Measurements from ENCODE around the gene VWCE.
"Not testable (repeated sequence)": the region's sequence is repeated elsewhere in the genome, so short reads cannot be mapped to it uniquely, and the experiment has no call there.

VWCE gene

DNA sequence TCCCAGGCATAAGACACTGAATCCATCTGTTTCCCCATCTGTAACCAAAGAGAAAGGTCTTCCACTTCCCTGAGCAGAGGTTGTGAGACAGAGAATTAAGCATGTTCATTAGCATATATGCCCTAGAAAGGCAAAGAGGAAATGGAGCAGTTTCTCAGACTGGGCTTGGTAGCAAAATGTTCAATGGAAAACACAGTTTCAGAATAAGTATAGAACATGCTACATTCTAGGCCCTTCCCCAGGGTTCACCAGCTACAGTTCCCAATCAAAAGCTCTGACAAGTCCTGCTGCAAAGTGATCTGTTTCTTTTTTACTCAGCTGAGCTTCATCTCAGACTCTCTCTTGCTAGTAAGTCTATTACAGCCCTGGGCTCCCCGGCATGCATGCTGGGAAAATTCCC is 42.8 kb downstream of the VWCE start:
- DNase-seq (ENCODE audit: low read depth in 2 of 2) = not testable (repeated sequence)

DNA sequence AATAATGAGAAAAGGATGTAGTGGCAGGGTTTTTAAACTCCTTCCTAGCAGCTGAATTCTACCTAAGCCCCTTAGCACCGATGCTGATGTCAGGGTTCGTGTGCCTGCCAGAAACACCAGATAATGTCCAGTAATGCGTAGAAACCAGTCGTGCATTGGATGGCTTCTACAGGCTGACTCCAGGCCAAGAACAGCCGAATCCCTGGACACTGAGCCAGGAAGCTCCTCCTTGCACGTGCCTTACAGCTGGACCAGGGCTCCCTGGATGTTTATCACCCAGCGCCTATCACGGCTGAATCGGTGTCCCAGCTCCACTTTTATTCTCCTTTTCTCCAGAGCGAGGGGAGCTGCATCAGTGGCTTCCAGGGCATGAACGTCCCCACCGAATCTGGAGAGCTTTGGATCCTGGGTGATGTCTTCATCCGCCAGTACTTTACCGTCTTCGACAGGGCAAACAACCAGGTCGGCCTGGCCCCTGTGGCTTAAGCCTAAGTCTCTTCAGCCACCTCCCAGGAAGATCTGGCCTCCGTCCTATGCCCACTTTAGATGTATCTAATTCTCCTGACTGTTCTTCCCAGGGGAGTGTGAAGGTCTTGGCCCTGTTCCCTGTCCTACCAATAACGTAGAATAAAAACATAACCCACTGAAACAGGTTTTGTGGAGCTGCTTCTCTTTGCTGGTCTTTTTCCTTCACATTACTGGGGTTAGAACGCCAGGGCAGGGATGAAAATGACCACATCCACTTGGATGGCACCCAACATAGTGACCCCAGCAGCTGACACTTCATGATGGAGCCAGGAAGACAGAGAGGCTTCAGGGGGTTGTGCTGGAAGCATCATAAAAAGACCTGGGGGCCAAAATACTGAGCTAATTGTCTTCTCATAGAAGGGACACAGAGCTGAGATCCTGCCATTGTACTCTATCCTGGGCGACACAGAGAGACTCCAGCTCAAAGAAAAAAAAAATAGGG is 44.0 kb downstream of the VWCE start:
- DNase-seq (ENCODE audit: low read depth in 2 of 2) = not testable (repeated sequence)

DNA sequence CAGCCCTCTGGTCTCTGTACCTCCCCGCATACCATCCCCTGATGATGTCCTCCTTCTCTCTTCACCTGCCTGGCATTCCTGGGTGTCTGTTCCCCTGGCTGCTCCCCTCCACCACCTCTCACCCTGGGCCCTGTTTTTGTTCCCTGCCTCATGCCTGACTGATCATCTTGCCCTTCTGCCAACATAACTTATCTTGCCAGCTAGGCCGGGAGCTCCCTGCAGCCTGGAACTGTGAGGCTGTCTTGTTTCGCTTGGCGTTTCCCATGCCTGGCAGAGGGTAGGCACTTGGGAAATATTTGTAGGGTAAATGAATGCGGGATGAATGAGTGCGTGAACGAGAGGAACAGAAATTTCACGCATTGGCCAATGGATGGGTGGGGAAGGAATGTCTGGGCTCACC is 45.9 kb downstream of the VWCE start:
- not testable (repeated sequence) for DNase-seq (ENCODE audit: low read depth in 2 of 2)

DNA sequence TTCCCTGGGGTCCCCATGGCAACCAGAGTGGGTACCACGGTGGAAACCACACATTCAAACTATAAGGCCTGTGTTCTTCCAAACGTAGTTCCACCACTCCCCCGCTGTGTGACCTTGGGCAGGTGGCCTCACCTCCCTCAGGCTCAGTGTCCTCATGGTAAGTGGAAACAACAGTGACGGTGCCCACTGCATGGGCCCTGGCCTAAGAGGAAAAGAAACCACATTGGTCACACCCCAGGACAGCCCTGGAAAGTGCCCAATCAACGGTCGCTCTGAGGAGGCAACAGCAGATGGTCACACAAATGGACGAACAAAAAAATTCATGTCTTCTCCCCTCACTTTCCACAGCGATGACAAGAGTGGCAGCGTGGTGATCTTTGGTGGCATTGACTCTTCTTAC is 47.0 kb downstream of the VWCE start:
- DNase-seq (ENCODE audit: low read depth in 2 of 2) = not testable (repeated sequence)

DNA sequence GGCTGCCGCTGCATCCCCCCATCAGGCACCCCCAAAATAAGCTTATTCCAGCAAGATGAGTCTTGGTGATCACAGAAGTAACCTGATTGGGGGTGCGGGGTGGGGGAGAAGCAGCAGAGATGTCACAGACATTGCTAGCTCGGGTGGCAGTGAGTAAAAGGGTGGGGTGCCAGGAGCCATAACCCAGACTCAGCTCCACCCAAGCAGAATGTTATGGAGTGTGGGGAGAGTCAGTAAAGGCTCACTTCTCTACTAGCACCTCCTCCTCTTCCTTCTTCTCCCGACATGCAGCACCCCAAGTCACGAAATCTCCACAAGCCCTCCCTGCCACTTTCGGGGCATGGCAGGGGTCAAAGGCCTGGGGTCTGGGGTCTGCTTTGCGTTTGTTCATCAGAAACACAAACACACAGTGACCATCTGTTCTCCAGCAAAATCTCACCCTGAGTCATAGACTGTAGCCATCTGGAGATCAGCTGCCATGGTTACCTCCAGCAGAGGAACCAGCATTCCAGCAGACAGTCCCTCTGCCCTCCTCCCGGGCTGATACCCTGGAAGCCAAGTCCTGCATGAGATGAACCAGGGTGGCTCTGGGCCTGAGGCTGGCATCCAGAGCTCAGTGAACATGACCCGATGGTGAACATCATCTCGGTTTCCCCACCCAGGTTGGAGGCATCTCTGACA is 49.7 kb downstream of the VWCE start:
- not testable (repeated sequence) for DNase-seq (ENCODE audit: low read depth in 2 of 2)

DNA sequence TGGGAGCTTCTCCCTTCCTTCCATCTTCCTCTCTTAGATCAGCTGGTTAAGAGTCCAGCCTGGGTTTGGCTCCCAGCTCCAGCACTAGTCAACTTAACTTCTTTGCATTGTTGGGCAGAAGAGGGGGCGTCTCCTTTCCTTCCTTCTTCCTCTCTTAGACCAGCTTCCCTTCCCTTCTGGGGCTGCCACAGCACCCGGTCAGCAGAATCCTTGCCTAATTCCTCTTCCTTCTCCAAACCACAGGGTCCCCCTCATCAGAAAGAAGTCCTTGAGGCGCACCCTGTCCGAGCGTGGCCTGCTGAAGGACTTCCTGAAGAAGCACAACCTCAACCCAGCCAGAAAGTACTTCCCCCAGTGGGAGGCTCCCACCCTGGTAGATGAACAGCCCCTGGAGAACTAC is 53.6 kb downstream of the VWCE start:
- not testable (repeated sequence) for DNase-seq (ENCODE audit: low read depth in 2 of 2)

DNA sequence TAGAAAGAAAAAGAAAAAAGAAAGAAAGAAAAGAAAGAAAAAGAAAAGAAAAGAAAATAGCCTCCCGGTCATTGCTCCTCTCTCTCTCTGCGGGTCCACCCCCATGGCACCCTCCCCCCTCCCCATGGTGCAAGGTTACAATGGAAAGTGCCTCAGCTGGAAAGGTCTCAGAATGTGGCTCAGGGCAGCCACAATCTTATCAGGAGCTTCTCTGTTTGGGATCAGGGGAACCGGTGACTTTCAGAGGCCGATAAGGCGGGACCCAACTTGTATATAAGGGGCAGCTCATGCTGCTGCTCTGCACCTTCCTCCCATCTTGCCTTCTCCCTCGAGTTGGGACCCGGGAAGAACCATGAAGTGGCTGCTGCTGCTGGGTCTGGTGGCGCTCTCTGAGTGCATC is 54.2 kb downstream of the VWCE start, which contains the start of gene PGA5:
PGA5 (plus strand) TSS at position 301 of the 400 bp plus-strand sequence; CDS start at position 353, 52 bp downstream.
- not testable (repeated sequence) for DNase-seq (ENCODE audit: low read depth in 2 of 2)

DNA sequence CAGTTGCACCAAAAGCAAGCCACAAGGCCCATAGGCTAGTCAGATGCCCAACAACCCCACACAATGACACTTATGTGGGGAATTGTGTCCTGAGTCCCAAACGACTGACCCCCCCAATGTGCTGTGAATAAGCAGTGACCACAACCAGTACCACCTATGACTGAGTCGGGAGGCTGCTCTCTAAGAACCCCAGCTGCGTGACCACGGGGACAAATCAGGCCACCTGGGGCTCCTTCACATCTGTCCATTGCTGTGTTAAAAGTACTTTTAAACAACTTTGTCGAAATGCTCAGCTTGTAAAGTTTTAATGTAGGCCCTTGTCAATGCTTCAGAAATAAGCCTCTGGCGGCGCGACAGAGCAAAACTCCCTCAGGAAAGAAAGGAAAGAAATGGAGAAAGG is 54.8 kb downstream of the VWCE start:
- not testable (repeated sequence) for DNase-seq (ENCODE audit: low read depth in 2 of 2)

DNA sequence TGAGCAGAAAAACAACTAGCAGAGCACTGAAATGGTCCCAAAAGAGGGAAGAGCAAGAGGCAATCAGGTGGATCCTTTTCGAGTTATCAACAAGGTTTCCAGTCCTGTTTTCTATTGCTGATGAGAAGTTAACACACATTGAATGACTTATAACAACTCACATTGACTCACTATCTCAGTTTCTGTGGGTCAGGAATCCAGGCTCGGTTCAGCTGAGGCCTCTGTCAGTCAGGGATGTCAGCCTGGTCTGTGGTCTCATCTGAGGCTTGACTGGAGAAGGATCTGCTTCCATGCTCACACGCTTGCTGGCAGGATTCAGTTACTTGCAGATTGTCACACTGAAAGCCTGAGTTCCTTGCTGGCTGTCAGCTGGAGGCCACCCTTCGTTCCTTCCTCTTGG is 58.0 kb downstream of the VWCE start:
- DNase-seq (ENCODE audit: low read depth in 2 of 2) = not testable (repeated sequence)

DNA sequence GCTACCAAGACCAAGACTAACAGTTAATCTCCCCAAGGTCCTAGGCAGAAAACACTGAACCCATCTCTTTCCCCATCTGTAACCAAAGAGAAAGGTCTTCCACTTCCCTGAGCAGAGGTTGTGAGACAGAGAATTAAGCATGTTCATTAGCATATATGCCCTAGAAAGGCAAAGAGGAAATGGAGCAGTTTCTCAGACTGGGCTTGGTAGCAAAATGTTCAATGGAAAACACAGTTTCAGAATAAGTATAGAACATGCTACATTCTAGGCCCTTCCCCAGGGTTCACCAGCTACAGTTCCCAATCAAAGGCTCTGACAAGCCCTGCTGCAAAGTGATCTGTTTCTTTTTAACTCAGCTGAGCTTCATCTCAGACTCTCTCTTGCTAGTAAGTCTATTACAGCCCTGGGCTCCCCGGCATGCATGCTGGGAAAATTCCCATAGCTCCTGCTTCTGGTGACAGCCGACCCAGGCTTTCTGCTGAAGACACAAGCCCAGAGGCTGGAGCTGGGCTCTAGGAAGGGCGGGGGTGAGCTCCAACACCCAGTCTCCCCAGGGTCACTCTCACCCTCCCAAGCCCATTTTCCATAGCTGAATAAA is 62.5 kb downstream of the VWCE start:
- not testable (repeated sequence) for DNase-seq (ENCODE audit: low read depth in 2 of 2)

DNA sequence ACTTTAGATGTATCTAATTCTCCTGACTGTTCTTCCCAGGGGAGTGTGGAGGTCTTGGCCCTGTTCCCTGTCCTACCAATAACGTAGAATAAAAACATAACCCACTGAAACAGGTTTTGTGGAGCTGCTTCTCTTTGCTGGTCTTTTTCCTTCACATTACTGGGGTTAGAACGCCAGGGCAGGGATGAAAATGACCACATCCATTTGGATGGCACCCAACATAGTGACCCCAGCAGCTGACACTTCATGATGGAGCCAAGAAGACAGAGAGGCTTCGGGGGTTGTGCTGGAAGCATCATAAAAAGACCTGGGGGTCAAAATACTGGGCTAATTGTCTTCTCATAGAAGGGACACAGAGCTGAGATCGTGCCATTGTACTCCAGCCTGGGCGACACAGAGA is 63.5 kb downstream of the VWCE start:
- DNase-seq (ENCODE audit: low read depth in 2 of 2) = not testable (repeated sequence)

DNA sequence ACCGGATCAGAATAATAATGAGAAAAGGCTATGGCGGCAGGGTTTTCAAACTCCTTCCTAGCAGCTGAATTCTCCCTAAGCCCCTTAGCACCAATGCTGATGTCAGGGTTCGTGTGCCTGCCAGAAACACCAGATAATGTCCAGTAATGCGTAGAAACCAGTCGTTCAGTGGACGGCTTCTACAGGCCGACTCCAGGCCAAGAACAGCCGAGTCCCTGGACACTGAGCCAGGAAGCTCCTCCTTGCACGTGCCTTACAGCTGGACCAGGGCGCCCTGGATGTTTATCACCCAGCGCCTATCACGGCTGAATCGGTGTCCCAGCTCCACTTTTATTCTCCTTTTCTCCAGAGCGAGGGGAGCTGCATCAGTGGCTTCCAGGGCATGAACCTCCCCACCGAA is 64.1 kb downstream of the VWCE start:
- DNase-seq (ENCODE audit: low read depth in 2 of 2) = not testable (repeated sequence)

DNA sequence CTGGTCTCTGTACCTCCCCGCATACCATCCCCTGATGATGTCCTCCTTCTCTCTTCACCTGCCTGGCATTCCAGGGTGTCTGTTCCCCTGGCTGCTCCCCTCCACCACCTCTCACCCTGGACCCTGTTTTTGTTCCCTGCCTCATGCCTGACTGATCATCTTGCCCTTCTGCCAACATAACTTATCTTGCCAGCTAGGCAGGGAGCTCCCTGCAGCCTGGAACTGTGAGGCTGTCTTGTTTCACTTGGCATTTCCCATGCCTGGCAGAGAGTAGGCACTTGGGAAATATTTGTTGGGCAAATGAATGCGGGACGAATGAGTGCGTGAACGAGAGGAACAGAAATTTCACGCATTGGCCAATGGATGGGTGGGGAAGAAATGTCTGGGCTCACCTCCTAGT is 65.7 kb downstream of the VWCE start:
- DNase-seq (ENCODE audit: low read depth in 2 of 2) = not testable (repeated sequence)

DNA sequence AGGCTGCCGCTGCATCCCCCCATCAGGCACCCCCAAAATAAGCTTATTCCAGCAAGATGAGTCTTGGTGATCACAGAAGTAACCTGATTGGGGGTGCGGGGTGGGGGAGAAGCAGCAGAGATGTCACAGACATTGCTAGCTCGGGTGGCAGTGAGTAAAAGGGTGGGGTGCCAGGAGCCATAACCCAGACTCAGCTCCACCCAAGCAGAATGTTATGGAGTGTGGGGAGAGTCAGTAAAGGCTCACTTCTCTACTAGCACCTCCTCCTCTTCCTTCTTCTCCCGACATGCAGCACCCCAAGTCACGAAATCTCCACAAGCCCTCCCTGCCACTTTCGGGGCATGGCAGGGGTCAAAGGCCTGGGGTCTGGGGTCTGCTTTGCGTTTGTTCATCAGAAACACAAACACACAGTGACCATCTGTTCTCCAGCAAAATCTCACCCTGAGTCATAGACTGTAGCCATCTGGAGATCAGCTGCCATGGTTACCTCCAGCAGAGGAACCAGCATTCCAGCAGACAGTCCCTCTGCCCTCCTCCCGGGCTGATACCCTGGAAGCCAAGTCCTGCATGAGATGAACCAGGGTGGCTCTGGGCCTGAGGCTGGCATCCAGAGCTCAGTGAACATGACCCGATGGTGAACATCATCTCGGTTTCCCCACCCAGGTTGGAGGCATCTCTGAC is 68.5 kb downstream of the VWCE start:
- DNase-seq (ENCODE audit: low read depth in 2 of 2) = not testable (repeated sequence)

DNA sequence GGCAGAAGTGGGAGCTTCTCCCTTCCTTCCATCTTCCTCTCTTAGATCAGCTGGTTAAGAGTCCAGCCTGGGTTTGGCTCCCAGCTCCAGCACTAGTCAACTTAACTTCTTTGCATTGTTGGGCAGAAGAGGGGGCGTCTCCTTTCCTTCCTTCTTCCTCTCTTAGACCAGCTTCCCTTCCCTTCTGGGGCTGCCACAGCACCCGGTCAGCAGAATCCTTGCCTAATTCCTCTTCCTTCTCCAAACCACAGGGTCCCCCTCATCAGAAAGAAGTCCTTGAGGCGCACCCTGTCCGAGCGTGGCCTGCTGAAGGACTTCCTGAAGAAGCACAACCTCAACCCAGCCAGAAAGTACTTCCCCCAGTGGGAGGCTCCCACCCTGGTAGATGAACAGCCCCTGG is 72.4 kb downstream of the VWCE start:
- DNase-seq (ENCODE audit: low read depth in 2 of 2) = not testable (repeated sequence)

DNA sequence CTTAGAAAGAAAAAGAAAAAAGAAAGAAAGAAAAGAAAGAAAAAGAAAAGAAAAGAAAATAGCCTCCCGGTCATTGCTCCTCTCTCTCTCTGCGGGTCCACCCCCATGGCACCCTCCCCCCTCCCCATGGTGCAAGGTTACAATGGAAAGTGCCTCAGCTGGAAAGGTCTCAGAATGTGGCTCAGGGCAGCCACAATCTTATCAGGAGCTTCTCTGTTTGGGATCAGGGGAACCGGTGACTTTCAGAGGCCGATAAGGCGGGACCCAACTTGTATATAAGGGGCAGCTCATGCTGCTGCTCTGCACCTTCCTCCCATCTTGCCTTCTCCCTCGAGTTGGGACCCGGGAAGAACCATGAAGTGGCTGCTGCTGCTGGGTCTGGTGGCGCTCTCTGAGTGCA is 73.1 kb downstream of the VWCE start, which contains the start of gene PGA4:
PGA4 (plus strand) TSS at position 301 of the 400 bp plus-strand sequence; CDS start at position 355, 54 bp downstream.
- DNase-seq (ENCODE audit: low read depth in 2 of 2) = not testable (repeated sequence)

DNA sequence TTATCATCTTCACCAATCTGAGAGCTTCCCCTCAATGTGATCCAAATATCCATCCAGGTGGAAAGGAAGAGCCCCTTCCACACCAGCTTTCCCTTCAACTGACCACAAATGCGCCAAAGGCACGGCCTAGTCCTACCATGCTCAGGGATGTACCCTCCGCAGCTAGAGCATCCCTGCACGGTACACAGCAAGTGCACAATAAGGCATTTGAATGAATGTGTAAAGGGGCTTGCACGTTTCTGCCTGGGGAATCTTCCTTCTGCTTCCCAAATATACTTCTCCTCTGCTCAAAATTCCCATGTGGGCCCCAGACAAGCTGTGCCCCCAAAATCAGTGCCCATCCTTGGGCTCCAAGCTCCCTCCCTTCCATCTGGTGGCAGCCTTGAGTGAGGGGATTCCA is 76.1 kb downstream of the VWCE start:
- not testable (repeated sequence) for DNase-seq (ENCODE audit: low read depth in 2 of 2)

DNA sequence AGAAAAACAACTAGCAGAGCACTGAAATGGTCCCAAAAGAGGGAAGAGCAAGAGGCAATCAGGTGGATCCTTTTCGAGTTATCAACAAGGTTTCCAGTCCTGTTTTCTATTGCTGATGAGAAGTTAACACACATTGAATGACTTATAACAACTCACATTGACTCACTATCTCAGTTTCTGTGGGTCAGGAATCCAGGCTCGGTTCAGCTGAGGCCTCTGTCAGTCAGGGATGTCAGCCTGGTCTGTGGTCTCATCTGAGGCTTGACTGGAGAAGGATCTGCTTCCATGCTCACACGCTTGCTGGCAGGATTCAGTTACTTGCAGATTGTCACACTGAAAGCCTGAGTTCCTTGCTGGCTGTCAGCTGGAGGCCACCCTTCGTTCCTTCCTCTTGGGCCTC is 76.8 kb downstream of the VWCE start:
- DNase-seq (ENCODE audit: low read depth in 2 of 2) = not testable (repeated sequence)

DNA sequence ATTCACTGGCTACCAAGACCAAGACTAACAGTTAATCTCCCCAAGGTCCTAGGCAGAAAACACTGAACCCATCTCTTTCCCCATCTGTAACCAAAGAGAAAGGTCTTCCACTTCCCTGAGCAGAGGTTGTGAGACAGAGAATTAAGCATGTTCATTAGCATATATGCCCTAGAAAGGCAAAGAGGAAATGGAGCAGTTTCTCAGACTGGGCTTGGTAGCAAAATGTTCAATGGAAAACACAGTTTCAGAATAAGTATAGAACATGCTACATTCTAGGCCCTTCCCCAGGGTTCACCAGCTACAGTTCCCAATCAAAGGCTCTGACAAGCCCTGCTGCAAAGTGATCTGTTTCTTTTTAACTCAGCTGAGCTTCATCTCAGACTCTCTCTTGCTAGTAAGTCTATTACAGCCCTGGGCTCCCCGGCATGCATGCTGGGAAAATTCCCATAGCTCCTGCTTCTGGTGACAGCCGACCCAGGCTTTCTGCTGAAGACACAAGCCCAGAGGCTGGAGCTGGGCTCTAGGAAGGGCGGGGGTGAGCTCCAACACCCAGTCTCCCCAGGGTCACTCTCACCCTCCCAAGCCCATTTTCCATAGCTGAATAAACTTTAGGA is 81.3 kb downstream of the VWCE start:
- DNase-seq (ENCODE audit: low read depth in 2 of 2) = not testable (repeated sequence)

DNA sequence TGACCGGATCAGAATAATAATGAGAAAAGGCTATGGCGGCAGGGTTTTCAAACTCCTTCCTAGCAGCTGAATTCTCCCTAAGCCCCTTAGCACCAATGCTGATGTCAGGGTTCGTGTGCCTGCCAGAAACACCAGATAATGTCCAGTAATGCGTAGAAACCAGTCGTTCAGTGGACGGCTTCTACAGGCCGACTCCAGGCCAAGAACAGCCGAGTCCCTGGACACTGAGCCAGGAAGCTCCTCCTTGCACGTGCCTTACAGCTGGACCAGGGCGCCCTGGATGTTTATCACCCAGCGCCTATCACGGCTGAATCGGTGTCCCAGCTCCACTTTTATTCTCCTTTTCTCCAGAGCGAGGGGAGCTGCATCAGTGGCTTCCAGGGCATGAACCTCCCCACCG is 82.9 kb downstream of the VWCE start:
- DNase-seq (ENCODE audit: low read depth in 2 of 2) = not testable (repeated sequence)

Measured in fibroblast of skin of left biceps (primary cell).